ENCODE results near the gene ISX.

DNA sequence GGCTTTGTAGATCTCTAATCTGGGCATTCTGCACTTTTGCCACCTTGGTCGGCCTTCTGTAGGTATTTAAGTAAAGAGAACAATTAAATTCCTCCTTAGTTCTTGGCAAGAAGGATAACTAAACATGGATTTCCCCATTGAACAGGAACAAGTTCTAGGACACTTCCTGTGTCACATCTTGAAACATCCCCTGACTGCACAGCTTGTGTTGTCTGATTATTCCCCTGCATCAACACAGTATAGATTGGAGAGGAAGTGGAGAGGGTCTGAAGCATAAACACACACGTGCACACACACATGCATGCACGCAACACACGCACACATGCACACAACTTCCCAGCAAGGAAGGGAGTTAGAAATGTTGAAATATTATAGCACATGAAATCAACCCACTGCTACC is 8.6 kb downstream of the ISX start:
- TF ChIP-seq, protein P1, sequence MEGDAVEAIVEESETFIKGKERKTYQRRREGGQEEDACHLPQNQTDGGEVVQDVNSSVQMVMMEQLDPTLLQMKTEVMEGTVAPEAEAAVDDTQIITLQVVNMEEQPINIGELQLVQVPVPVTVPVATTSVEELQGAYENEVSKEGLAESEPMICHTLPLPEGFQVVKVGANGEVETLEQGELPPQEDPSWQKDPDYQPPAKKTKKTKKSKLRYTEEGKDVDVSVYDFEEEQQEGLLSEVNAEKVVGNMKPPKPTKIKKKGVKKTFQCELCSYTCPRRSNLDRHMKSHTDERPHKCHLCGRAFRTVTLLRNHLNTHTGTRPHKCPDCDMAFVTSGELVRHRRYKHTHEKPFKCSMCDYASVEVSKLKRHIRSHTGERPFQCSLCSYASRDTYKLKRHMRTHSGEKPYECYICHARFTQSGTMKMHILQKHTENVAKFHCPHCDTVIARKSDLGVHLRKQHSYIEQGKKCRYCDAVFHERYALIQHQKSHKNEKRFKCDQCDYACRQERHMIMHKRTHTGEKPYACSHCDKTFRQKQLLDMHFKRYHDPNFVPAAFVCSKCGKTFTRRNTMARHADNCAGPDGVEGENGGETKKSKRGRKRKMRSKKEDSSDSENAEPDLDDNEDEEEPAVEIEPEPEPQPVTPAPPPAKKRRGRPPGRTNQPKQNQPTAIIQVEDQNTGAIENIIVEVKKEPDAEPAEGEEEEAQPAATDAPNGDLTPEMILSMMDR (IDR thresholded peaks at IDR 0.05 in 4 of 5, conservative IDR thresholded peaks at IDR 0.05 in 1 of 5): no peak
- TF ChIP-seq POLR2A (IDR thresholded peaks at IDR 0.05): no peak

Data from gastrocnemius medialis (tissue), 4 donors.